IMR-90 (cell line): ENCODE measurements around the gene CYCS.

Source experiments
- CHD1 ChIP-seq: IDR thresholded peaks from 2 replicates; pipeline ENCODE4 v1.6.1; 2012; ENCODE audit warnings: low read depth, low read length, improper control_type of control experiment
- CTCF ChIP-seq: conservative IDR thresholded peaks from 2 replicates; pipeline ENCODE4 v1.5.1; 2012; ENCODE audit warnings: mild to moderate bottlenecking, low read depth, low read length, improper control_type of control experiment
- FOS ChIP-seq: fragments of 150-350 bp; IDR thresholded peaks from 2 replicates; pipeline ENCODE4 v1.6.1; 2016; ENCODE audit warnings: low read depth, low read length
- MAFK ChIP-seq: IDR thresholded peaks from 2 replicates; pipeline ENCODE4 v1.6.1; 2012; ENCODE audit warnings: low read depth, low read length, improper control_type of control experiment
- MXI1 ChIP-seq: IDR thresholded peaks from 2 replicates; pipeline ENCODE4 v1.6.1; 2012; ENCODE audit warnings: low read depth, mild to moderate bottlenecking, low read length, moderate library complexity, borderline replicate concordance
- POLR2A ChIP-seq: IDR thresholded peaks from 2 replicates; pipeline ENCODE4 v1.6.1; 2012; ENCODE audit warnings: mild to moderate bottlenecking, low read depth, low read length
- RAD21 ChIP-seq: IDR thresholded peaks from 2 replicates; pipeline ENCODE4 v1.6.1; 2012; ENCODE audit warnings: low read length, improper control_type of control experiment
- RCOR1 ChIP-seq: IDR thresholded peaks from 2 replicates; pipeline ENCODE4 v1.6.1; 2012; ENCODE audit warnings: mild to moderate bottlenecking, low read length, improper control_type of control experiment; ENCODE audit not compliant: insufficient replicate concordance
- RFX5 ChIP-seq: IDR thresholded peaks from 2 replicates; pipeline ENCODE4 v1.8.0; 2012; ENCODE audit warnings: low read depth, mild to moderate bottlenecking, low read length, moderate library complexity
- SMC3 ChIP-seq: fragments of 150-350 bp; IDR thresholded peaks from 2 replicates; pipeline ENCODE4 v1.6.1; 2016; ENCODE audit warnings: low read depth, mild to moderate bottlenecking, antibody characterized with exemption, low read length, moderate library complexity
- USF2 ChIP-seq: fragments of 150-350 bp; IDR thresholded peaks from 2 replicates; pipeline ENCODE4 v1.6.1; 2017; ENCODE audit warnings: mild to moderate bottlenecking, antibody characterized with exemption, low read length, low read depth

GRCh38 chr7:25171071-25171470 lies 46.0 kb upstream of the CYCS start:
- TF ChIP-seq CTCF (no peak), POLR2A (no peak), RFX5 (no peak), SMC3 (no peak), RCOR1 (no peak), RAD21 (no peak), FOS (no peak), CHD1 (no peak), MAFK (no peak), USF2 (no peak), MXI1 (no peak)
